OCI-LY1 (cell line): ENCODE measurements around the gene ELF4.

Experiments used
- H2AFZ ChIP-seq: fragments of 200-600 bp; sonication (generic), shearing (Covaris generic); 2 replicates; pipeline ENCODE4 v1.6.0; 2014; ENCODE audit warnings: antibody characterized with exemption, mild to moderate bottlenecking, low read length
- H3F3A ChIP-seq: fragments of 200-600 bp; sonication (generic), shearing (Covaris generic); 2 replicates; pipeline ENCODE4 v1.6.0; 2014; ENCODE audit warnings: mild to moderate bottlenecking, antibody characterized with exemption, low read length, moderate library complexity; ENCODE audit not compliant: insufficient read depth
- H3K27ac ChIP-seq: fragments of 200-600 bp; sonication (generic); 2 replicates; pipeline ENCODE4 v1.5.1; 2014; ENCODE audit warnings: low read length, mixed run types, mild to moderate bottlenecking, low read depth; ENCODE audit not compliant: poor library complexity, severe bottlenecking
- H3K27me3 ChIP-seq: fragments of 200-600 bp; sonication (generic); 2 replicates; pipeline ENCODE4 v1.6.0; 2014; ENCODE audit warnings: antibody characterized with exemption, mild to moderate bottlenecking, low read length, moderate library complexity; ENCODE audit not compliant: insufficient read depth
- H3K36me3 ChIP-seq: fragments of 200-600 bp; sonication (generic); 2 replicates; pipeline ENCODE4 v1.6.1; 2014; ENCODE audit warnings: mild to moderate bottlenecking, antibody characterized with exemption, low read length, moderate library complexity, mixed read lengths; ENCODE audit not compliant: insufficient read depth
- H3K4me1 ChIP-seq: fragments of 200-600 bp; sonication (generic); 2 replicates; pipeline ENCODE4 v1.5.1; 2014; ENCODE audit warnings: mild to moderate bottlenecking, low read length, moderate library complexity; ENCODE audit not compliant: insufficient read depth, severe bottlenecking
- H3K4me2 ChIP-seq: fragments of 200-600 bp; sonication (generic), shearing (Covaris generic); 2 replicates; pipeline ENCODE4 v1.6.1; 2014; ENCODE audit warnings: low read length
- H3K4me3 ChIP-seq: fragments of 200-600 bp; sonication (generic); 2 replicates; pipeline ENCODE4 v1.5.1; 2014; ENCODE audit warnings: low read length, low read depth, mild to moderate bottlenecking, mixed read lengths; ENCODE audit not compliant: poor library complexity, severe bottlenecking
- H3K79me2 ChIP-seq: fragments of 200-600 bp; shearing (Covaris generic); 2 replicates; pipeline ENCODE4 v1.6.1; 2016; ENCODE audit warnings: mixed run types, low read length, mixed read lengths; ENCODE audit not compliant: insufficient read depth
- H3K9ac ChIP-seq: fragments of 200-600 bp; sonication (generic), shearing (Covaris generic); 2 replicates; pipeline ENCODE4 v1.6.1; 2014; ENCODE audit warnings: mild to moderate bottlenecking, low read length, mixed read lengths
- H3K9me2 ChIP-seq: fragments of 200-600 bp; sonication (generic), shearing (Covaris generic); 2 replicates; pipeline ENCODE4 v1.6.1; 2014; ENCODE audit warnings: low read depth, mild to moderate bottlenecking, low read length, mixed read lengths
- H3K9me3 ChIP-seq: fragments of 200-600 bp; shearing (Covaris generic); 2 replicates; pipeline ENCODE4 v1.6.1; 2014; ENCODE audit warnings: low read length, mixed read lengths
- H4K20me1 ChIP-seq: fragments of 200-600 bp; sonication (generic), shearing (Covaris generic); 2 replicates; pipeline ENCODE4 v1.6.0; 2016; ENCODE audit warnings: mild to moderate bottlenecking, low read length; ENCODE audit not compliant: insufficient read depth
- CTCF ChIP-seq: fragments of 200-600 bp; sonication (generic), shearing (Covaris generic); IDR thresholded peaks from 2 replicates; pipeline ENCODE4 v1.5.1; 2017; ENCODE audit warnings: mild to moderate bottlenecking, antibody characterized with exemption, low read length, moderate library complexity, mixed read lengths
- EZH2 ChIP-seq: fragments of 200-600 bp; sonication (generic), shearing (Covaris generic); IDR thresholded peaks from 2 replicates; pipeline ENCODE4 v1.8.0; 2017; ENCODE audit warnings: borderline replicate concordance, mixed run types, mild to moderate bottlenecking, antibody characterized with exemption, low read length, moderate library complexity, mixed read lengths

The ELF4 gene

GRCh38 chrX:130051176-130051845 lies 59.0 kb downstream of the ELF4 start:
- no peaks in the 10 kb centered on the region for H4K20me1 ChIP-seq

GRCh38 chrX:130049821-130050220 lies 60.5 kb downstream of the ELF4 start:
- Histone ChIP-seq H3K9me3 (no peaks in the 10 kb centered on the region), H4K20me1 (no peaks in the 10 kb centered on the region), H3K9me2 (no peaks in the 10 kb centered on the region), H3K4me1 (no peaks in the 10 kb centered on the region), H3K36me3 (0 out of 2 replicates have a peak, but pooled peaks cover 2% of the 10 kb centered on the region), H2AFZ (no peak overlapping the region), H3K27ac (no peak overlapping the region), H3K9ac (no peak overlapping the region), H3K27me3 (no peaks in the 10 kb centered on the region), H3F3A (no peaks in the 10 kb centered on the region), H3K4me3 (no peak overlapping the region), H3K4me2 (no peak overlapping the region), H3K79me2 (no peaks in the 10 kb centered on the region)
- TF ChIP-seq EZH2 (no peak), CTCF (no peak)

More at GRCh38 chrX:130051176-130051845, 59.0 kb downstream of the ELF4 start:
- Histone ChIP-seq H3K4me2 (no peak overlapping the region), H3K9me3 (no peaks in the 10 kb centered on the region), H3K4me3 (no peak overlapping the region), H3K27ac (no peak overlapping the region), H3K4me1 (no peaks in the 10 kb centered on the region), H3K79me2 (no peaks in the 10 kb centered on the region), H3K9ac (no peak overlapping the region), H2AFZ (no peak overlapping the region), H3K27me3 (no peaks in the 10 kb centered on the region), H3F3A (no peaks in the 10 kb centered on the region), H3K36me3 (0 out of 2 replicates have a peak, but pooled peaks cover 2% of the 10 kb centered on the region), H3K9me2 (no peaks in the 10 kb centered on the region)
- TF ChIP-seq CTCF: no peak

- H4K20me1 ChIP-seq: no peaks in the 10 kb centered on the region
- H3K4me3 ChIP-seq: no peak overlapping the region
- TF ChIP-seq EZH2 (no peak), CTCF (no peak)
- H3K79me2 ChIP-seq: no peaks in the 10 kb centered on the region
- H2AFZ ChIP-seq: no peak overlapping the region
- H3F3A ChIP-seq: no peaks in the 10 kb centered on the region
- 0 out of 2 replicates have a peak, but pooled peaks cover 2% of the 10 kb centered on the region for H3K36me3 ChIP-seq
- H3K9ac ChIP-seq: no peak overlapping the region
- H3K9me3 ChIP-seq: no peaks in the 10 kb centered on the region
- no peak overlapping the region for H3K4me2 ChIP-seq
- H3K9me2 ChIP-seq: no peaks in the 10 kb centered on the region
- no peaks in the 10 kb centered on the region for H3K27me3 ChIP-seq
- no peaks in the 10 kb centered on the region for H3K4me1 ChIP-seq
- H3K27ac ChIP-seq: no peak overlapping the region
These were observed 61.5 kb downstream of the ELF4 start for GRCh38 chrX:130048686-130049222.
